Renal cortical epithelial cell (primary cell): ENCODE results near the gene ZNF33A. TPM values are rescaled to one million over a fixed set of nuclear protein-coding genes. Genes with fewer than 3 reads are reported as not detected.
"Not testable (repeated sequence)": the region's sequence is repeated elsewhere in the genome, so short reads cannot be mapped to it uniquely, and the experiment has no call there.

Experiments used
- DNase-seq: peaks from one replicate; pipeline ENCODE4 v3.0.0-alpha.2; 2011; ENCODE audit warnings: low read depth
- total RNA-seq: library from RNA; depleted of rRNA; stranded (reverse); fragments of >200 nt; gene quantifications from 2 replicates; pipeline ENCODE4 v1.2.3, GENCODE V29; 2014

ZNF33A gene
- 20.0 and 58.9 TPM in 2 replicates for total RNA-seq

DNA sequence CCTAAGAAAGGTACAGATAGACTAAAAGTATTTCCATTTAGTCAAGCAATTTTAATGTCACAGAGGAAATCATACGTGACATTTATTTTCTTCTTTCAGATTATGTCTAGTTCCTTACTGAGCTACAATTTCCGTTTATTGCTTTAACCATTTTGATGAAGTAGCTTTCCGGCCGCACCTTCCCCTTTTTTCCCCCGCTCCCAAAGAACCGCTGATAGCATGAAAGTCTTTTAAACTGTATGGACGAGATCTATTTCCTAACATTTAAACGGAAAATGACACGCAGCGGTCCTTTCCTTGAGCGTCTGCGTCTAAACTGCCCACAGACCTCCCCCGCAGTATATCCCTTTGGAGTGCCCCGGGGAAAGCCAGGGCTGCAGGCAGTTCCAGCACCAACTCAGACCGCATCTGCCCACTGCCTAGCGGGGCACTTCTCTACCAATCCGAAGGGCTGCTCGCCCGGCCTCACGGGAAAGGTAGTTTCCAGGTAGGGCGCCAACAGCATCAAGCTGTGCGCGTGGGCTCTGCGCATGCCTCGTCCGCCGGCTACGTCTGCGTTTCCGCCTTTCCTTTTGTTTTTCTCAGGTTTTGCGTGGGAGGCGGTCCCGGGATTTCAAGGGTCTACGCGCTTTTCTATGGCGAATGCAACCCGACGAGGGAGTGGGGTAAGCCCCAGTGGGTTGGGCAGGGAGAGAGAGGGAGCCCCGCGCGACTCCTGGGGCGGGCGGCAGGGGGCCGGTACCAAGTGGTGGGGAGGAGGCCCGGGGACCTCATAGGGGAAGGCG is at the start of gene ZNF33A:
Gene ZNF33A (plus strand): TSS at position 557 of the 785 bp plus-strand sequence. CDS start 1,667 bp downstream, outside the sequence.
- DNase-seq, result peak; percentile 92

DNA sequence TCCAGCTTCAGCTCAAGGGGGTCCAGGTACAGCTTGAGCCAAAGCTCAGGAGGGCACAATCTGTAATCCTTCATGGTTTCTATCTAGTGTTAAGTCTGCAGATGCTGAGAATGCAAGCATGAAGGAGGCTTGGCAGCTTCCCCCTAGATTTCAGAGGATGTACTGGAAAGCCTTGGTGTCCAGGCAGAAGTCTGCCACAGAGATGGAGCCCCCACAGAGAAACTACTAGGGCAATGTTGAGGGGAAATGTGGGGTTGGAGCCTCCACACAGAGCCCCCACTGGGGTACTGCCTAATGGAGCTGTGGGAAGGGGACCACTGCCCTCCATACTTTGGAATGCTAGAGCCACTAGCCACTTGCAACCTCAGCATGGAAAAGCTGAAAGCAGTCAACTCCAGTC is 45.5 kb upstream of the ZNF33A start:
- no peak for DNase-seq

DNA sequence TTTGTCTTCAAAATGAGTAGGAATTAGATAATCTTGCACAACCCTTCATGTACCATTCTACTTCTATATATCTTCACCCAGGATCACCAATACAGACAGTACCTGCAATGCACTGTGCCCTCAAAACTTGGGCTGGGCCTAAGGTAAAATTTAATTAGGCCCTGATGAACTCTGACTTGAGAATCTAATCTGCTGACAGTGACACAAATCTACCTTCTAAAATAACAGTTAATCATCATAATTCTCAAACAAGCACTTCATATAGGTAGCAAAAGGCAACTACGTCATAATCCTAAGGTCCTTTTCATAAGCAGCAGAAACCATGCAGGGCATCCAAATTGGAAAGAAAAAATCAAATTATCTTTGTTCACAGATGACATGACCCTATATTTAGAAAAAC is 38.1 kb upstream of the ZNF33A start:
- DNase-seq, result no peak

DNA sequence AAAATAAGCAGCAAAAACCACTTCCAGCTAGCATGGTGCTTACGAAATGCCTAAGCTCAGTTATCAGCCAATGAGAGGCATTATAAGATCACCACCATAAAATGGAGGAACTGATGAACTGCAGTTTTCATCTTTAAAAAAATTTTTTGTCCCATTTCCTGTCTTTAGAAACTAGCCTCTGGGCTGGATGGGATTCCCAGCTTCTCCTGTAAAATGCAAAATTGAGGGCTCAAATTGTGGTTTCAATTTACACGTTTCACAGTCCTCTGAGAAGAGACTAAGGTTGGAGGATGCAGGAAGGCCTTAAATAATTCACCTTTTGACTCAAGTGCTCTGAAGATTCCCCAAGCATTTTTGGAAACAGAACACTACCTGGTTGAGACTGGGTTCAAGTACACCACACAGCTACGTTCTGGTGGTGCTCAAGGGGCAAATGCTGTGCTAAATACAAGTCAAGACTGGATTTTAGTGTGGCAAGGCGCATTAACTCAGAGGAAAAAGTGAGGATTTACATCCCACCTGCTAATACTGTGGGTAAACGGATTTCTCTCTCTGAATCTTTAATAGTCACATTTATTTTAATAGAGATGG is 35.0 kb upstream of the ZNF33A start:
- DNase-seq, result peak; percentile 16

DNA sequence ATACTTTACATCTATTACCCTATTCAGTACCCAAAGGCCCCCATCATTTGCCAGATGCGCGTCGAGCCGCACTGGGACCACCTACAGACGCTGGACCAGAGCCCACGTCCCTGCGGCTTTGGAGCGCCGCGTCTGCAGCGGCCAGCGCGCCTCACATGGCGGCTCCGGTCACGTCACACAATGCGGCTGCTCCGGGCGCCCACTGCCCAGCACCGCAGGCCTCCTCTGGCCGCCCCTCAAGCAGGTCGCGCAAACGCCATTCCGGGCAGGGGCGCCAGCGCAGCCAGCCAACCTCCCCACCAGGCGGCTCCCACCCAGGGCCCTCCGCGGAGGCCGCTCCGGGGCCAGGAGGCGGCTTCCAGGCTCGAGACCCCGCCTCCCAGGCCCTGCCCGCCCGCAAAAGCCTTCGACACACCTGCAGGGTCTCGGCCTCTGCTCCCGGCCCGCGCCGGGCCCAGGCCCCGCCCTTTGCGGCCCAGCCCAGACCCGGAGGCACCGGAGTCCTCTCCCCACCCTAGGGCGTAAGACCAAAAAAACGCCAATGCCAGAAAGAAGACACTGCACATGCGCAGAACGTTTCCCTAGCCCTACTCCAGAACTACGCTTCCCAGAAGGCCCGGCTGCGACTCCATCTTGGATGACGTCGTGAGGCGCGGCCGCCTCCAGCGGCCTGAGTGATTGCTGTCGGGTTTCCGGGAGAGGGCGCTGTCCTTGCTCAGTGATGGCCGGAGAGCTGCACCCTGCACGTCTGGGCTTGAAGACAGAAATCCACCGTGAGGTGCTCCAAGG is 34.2 kb upstream of the ZNF33A start, which contains the start of gene ZNF25:
Gene ZNF25 (minus strand): TSS at position 557 of the 789 bp plus-strand sequence. CDS start 4,925 bp downstream, outside the sequence.
- DNase-seq, result peak; percentile 97

DNA sequence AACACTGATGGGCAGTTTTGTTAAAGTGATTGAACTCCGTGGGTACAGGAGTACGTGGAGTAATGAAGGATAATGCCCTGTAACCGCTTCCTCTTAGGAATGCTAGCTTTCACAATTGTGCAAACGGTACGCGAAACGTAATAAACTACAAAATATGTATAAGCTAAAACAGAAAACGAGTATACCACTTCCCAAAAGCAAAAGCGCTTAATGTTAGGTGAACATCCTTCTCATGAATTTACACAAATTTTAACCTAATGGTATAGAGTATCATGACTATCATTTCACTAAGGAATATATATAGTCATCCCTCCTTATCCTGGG is 33.6 kb upstream of the ZNF33A start:
- DNase-seq, result no peak

DNA sequence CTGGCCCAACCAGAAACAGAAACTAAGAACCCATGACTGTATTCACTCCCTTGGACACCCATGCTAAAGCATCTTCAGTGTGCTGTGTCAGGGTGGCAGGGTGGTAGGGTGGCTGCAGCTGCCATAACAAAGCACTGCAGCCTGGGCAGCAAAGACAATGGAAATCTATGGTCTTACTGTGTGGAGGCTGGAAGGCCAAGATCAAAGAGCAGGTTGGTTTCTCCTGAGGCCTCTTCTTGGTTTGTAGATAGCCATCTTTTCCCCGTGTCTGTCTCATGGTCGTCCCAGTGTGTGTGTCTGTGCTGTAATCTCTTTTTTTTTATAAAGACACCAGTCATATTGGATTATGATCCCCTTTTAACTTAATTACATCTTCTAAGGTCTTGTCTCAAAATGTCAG is 18.8 kb upstream of the ZNF33A start:
- DNase-seq, result no peak

DNA sequence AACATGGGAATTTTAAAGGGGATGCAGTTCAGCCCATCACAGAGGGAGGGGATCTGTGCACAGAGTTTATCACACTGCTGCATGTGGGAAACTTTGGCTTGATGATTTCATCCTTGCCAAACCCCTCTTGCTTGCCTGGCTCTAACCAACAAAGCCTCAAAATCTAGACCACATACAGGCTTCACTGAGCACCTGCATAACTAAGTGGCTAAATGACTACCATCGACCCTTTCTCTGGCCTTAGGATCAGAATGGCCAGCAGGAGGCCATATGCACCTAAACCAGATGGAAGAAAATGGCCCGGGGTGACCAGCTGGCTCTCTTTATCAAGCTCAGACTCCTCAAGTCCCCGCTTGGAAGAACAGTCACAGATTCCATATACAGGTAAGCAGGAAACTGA is 18.4 kb upstream of the ZNF33A start:
- DNase-seq, result peak; percentile 13

DNA sequence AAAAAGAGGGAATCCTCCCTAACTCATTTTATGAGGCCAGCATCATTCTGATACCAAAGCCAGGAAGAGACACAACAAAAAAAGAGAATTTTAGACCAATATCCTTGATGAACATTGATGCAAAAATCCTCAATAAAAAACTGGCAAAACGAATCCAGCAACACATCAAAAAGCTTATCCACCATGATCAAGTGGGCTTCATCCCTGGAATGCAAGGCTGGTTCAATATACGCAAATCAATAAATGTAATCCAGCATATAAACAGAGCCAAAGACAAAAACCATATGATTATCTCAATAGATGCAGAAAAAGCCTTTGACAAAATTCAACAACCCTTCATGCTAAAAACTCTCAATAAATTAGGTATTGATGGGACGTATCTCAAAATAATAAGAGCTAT is 11.6 kb upstream of the ZNF33A start:
- not testable (repeated sequence) for DNase-seq

DNA sequence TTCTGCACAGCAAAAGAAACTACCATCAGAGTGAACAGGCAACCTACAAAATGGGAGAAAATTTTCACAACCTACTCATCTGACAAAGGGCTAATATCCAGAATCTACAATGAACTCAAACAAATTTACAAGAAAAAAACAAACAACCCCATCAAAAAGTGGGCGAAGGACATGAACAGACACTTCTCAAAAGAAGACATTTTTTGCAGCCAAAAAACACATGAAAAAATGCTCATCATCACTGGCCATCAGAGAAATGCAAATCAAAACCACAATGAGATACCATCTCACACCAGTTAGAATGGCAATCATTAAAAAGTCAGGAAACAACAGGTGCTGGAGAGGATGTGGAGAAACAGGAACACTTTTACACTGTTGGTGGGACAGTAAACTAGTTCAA is 10.0 kb upstream of the ZNF33A start:
- DNase-seq, result not testable (repeated sequence)

DNA sequence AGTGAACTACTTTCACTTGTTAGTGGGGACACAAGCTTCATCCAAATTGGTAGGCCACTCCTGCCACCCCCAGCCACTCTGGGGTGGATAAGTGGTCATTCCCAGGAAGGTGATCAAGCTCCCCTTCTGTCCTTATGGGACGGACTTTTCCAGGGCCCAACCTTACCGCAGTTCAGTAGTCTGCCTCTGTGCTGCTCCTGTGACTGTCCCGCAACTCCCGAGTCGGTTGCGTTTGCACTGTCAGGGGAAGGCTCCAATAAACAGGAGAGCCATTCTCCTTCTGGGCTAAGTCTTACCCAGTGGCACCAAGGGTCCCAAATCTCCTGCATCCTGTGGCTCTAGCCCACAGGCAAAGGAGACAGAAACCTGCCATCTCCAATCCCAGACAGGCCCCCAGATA is 7.4 kb upstream of the ZNF33A start:
- no peak for DNase-seq

DNA sequence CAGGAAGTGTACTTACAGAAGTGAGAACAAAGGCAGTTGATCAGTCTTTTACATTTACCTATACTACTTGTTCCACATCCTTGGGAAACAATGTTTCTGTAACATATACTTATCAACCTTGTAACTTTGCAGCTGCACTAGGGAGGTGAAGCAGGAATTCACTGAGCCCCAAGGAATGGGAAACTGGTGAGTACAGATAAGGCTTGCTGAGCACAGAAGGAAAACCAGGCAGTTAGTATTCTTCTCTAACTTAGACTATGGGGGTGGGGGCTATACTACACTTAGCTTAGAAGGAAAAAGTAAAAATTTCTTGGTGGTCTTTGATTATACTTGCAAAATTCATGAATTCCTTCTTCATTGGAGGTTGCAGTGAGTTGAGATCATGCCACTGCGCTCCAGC is 6.9 kb upstream of the ZNF33A start:
- DNase-seq, result no peak

DNA sequence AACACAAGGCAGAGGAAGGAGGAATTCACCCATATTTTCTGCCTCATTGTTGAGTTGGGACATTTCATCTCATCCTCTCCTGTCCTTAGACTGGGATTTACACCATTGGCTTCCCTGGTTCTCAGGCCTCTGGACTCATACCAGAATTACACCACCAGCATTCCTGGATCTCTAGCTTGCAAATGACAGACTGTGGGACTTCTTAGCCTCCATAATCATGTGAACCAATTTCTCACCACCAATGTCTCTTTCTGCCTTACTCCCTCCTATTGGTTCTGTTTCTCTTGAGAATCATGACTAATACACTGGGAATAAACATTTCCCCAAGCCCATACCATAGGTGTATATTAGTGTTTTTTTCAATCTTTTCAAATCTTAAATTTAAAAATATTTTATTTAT is 2.9 kb upstream of the ZNF33A start:
- no peak for DNase-seq

DNA sequence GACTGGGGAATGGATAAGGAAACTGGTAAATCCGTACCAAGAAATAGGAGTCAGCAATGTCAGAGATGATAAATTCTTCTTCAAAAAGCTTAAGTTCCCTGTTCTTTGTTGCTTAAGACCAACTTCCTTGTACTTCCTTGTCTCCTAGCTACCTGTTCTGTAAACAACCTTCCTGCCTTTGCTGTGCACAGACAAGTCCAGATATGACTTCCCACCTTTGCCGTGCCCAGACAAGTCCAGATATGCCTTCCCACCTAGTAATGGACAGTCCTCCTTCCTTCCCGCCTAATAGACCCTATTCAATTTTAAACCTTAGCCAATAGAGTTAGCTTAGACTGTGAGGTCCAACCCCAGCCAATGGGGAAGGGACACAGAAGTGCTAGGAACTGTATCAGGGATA is 2.5 kb upstream of the ZNF33A start:
- no peak for DNase-seq

DNA sequence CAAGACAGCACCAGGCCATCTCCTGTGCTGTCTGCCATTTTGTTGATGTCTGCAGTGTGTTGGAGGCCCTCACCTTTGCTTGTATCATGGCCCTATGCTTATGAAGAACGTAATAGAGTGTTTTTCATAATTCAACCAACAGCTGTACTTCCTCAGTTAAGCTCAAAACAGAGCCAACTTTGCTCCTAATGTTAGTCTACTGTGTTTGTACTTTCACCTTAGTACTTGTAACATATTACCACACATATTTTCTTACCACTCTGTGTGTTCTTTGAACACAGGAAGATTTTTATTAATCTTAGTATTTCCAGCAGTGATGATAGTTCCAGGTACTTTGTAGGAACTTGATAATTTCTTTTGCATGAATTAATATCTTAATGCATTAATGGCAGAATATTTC is 5.9 kb downstream of the ZNF33A start:
- no peak for DNase-seq

DNA sequence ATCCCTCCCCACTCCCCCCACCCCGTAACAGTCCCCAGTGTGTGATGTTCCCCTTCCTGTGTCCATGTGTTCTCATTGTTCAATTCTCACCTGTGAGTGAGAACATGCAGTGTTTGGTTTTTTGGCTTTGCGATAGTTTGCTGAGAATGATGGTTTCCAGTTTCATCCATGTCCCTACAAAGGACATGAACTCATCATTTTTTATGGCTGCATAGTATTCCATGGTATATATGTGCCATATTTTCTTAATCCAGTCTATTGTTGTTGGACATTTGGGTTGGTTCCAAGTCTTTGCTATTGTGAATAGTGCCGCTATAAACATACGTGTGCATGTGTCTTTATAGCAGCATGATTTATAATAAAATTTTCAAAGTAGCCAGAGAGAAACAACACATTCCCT is 8.6 kb downstream of the ZNF33A start:
- not testable (repeated sequence) for DNase-seq

DNA sequence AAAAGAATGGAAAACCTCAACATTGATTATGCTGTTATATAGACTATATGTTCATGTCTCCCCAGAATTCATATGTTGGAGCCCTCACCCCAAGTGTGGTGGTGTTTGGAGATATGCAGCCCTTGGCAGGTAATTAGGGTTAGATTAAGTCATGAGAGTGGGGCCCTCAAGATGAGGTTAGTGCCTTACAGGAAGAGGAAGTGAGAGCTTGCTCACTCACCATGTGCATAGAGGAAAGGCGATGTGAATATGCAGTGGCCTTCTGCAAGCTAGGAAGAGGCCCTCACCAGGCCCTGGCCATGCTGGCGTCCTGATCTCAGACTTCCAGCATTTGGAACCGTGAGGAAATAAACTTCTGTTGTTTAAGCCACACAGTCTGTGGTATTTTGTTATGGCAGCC is 14.8 kb downstream of the ZNF33A start:
- DNase-seq, result no peak

DNA sequence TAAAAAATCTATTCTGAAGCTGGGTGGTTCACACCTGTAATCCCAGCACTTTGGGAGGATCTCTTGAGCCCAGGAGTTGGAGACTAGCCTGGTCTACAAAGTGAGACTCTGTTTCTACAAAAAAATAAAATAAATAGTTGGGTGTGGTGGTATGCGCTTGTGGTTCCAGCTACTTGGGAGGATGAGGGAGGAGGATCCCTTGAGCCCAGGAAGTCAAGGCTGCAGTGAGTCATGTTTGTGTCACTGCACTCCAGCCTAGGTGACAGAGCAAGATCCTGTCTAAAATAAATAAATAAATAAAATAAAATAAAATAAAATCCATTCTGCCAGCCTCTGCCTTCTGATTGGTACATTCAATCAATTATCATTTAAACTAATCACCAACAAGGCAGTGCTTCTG is 17.5 kb downstream of the ZNF33A start:
- no peak for DNase-seq

DNA sequence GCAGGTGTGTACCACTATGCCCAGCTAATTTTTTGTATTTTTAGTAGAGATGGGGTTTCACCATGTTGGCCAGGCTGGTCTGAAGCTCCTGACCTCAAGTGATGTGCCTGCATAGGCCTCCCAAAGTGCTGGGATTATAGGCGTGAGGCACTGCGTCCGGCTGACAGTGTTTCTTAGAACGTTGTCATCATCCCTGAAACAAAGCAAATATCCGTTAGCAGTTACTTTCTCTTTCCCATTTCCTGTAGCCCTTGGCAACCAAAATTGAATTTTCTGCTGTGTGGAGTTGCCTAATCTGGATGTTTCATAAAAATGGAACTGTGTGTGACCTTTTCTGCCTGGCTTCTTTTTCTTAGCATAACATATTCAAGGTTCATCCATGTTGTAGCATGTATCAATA is 22.4 kb downstream of the ZNF33A start:
- no peak for DNase-seq

DNA sequence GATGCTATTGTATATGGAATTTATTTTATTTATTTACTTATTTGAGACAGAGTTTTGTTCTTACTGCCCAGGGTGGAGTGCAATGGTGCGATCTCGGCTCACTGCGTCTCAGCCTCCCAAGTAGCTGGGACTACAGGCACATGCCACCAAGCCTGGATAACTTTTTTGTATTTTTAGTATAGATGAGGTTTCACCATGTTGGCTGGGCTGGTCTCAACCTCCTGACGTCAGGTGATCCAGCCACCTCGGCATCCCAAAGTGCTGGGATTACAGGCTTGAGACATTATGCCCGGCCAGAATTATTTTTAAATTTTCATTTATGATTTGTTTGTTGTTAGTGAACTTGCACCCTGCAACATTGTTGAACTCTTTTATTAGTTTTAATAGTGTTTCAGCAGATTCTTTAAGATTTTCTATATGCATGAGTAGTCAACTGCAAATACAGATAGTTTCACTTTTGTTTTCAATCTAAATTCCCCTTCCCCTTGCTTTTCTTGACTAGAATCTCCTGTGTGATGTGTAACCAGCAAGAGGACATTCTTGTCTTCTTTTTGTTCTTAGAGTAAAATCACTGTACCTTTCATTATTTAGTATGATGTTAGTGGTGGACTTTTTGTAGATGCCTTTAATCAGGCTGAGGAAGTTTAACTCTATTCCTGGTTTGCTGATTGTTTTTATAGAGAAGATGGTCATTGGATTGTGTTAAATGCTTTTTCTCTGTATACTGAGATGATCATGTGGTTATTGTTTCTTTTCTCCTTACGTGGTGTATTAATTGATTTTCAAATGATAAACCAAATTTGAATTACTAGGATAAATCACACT is 27.8 kb downstream of the ZNF33A start:
- peak; percentile 53 for DNase-seq

DNA sequence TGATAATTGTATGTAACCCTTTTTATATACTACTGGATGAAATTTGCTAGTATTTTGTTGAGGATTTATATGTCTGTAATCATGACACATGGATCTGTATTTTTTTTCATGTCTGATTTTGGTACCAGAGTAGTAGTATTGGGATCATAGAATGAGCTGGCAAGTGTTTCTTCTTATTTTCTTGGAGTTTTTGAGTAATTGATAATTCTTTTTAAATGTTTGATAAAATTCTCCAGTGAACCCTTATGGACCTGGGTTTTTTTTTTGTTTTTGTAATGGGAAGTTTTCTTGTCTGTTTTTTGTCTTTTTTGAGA is 28.4 kb downstream of the ZNF33A start:
- no peak for DNase-seq

DNA sequence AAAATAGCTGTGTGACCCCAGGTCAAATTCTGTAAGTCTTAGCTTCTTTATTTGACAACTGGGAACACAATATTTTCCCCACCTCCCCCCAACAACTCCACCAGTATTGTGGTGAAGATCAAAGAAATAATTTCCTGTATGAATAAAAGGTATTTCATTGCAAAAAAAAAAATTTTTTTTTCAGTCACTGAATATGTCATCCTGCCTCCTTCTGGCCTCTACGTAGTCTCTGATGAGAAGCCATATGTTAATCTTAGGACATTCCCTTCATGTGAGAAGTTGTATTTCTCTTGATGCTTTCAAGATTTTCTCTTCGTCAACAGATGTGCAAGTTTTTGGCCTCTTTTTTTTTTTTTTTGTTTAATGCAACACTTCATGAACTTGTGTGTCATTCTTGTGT is 33.0 kb downstream of the ZNF33A start:
- DNase-seq, result no peak
